Uterus (tissue), 2 donors: Measurements from ENCODE around the gene SFR1.

ENCODE experiments used
- POLR2A ChIP-seq, 2 donors: fragments of 450-650 bp; IDR thresholded peaks; one replicate each; pipeline ENCODE4 v1.6.1; 2016; ENCODE audit warnings: antibody characterized with exemption in 2 of 2, mild to moderate bottlenecking in 1 of 2, moderate library complexity in 1 of 2
- TF ChIP-seq, protein P1 (sequence below), 4 experiments: fragments of 200-600 bp in 2 of 4; fragments of 450-650 bp in 2 of 4; sonication (generic) in 2 of 4; IDR thresholded peaks; one replicate each; pipeline ENCODE4 v1.5.1; 2016 to 2019; ENCODE audit warnings: antibody characterized with exemption in 4 of 4, mild to moderate bottlenecking in 2 of 4, moderate library complexity in 1 of 4

DNA sequence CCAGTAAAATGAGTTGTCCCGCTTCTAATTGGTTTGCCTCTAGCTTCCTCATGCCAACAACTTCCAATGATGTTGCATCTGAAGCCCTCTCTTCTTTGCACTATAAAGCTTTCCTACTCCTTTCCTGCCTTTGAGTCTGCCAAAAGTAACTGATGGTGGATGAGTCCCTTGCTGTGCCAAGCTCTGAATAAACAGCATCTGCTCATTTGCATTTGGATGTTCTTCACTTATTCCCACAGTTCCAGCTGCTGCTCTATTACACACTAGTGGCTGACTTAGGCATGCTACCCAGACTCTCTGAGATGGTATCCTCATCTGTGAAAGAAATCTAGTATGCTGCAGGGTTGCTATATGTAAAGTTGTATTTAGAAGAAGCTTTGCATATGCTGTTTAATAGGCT lies 24.9 kb downstream of the SFR1 start:
- TF ChIP-seq, protein P1, sequence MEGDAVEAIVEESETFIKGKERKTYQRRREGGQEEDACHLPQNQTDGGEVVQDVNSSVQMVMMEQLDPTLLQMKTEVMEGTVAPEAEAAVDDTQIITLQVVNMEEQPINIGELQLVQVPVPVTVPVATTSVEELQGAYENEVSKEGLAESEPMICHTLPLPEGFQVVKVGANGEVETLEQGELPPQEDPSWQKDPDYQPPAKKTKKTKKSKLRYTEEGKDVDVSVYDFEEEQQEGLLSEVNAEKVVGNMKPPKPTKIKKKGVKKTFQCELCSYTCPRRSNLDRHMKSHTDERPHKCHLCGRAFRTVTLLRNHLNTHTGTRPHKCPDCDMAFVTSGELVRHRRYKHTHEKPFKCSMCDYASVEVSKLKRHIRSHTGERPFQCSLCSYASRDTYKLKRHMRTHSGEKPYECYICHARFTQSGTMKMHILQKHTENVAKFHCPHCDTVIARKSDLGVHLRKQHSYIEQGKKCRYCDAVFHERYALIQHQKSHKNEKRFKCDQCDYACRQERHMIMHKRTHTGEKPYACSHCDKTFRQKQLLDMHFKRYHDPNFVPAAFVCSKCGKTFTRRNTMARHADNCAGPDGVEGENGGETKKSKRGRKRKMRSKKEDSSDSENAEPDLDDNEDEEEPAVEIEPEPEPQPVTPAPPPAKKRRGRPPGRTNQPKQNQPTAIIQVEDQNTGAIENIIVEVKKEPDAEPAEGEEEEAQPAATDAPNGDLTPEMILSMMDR (IDR thresholded peaks at IDR 0.05), result no peak
- no peak for TF ChIP-seq POLR2A (IDR thresholded peaks at IDR 0.05)
